Right renal cortex interstitium (tissue), 3 donors: Measurements from ENCODE around the gene PLCG2. TPM values are rescaled to one million over a fixed set of nuclear protein-coding genes. Genes with fewer than 3 reads are reported as not detected.
A peak's percentile ranks its signal among the peaks of the same experiment; 100 is the strongest.
"Not testable (repeated sequence)": the region's sequence is repeated elsewhere in the genome, so short reads cannot be mapped to it uniquely, and the experiment has no call there.

Experiments
- DNase-seq, 3 donors: peaks; one replicate each; pipeline ENCODE4 v3.0.0-alpha.2; 2013; ENCODE audit warnings: low read depth in 3 of 3, low spot score in 2 of 3
- polyA plus RNA-seq, 3 donors: library from polyadenylated mRNA; unstranded; fragments of 120-200 nt; gene quantifications; one replicate each; pipeline ENCODE4 v1.2.1, GENCODE V29; 2013; ENCODE audit not compliant: insufficient read length in 3 of 3

The PLCG2 gene
- polyA plus RNA-seq = 10 to 100 TPM; 37.6 to 50.2 (median 40.7) TPM

GRCh38 chr16:81778861-81779535, at the start of gene PLCG2:
Gene PLCG2 (plus strand): TSS chr16:81779291. CDS start chr16:81785990, 6,699 bp downstream.
- DNase-seq = no peak

GRCh38 chr16:81729451-81729850, 49.6 kb upstream of the PLCG2 start:
- DNase-seq = no peak

GRCh38 chr16:81730090-81731051, 48.7 kb upstream of the PLCG2 start:
- peak; percentile 56 to 76 (median 73) for DNase-seq

GRCh38 chr16:81731649-81732048, 47.4 kb upstream of the PLCG2 start:
- no peak for DNase-seq

- DNase-seq = no peak
Measured at GRCh38 chr16:81732699-81733098, 46.4 kb upstream of the PLCG2 start.

GRCh38 chr16:81733295-81733694, 45.8 kb upstream of the PLCG2 start:
- DNase-seq = no peak

- no peak for DNase-seq
Measured at GRCh38 chr16:81734632-81735434, 44.3 kb upstream of the PLCG2 start.

- peak; percentile 56 to 72 (median 72) for DNase-seq
Measured at GRCh38 chr16:81737885-81738536, 41.1 kb upstream of the PLCG2 start.

GRCh38 chr16:81738783-81739496, 40.2 kb upstream of the PLCG2 start:
- no peak for DNase-seq

- DNase-seq = no peak
Measured at GRCh38 chr16:81739503-81739902, 39.6 kb upstream of the PLCG2 start.

- DNase-seq = no peak
Measured at GRCh38 chr16:81740169-81740568, 38.9 kb upstream of the PLCG2 start.

- DNase-seq = not testable (repeated sequence)
Measured at GRCh38 chr16:81741430-81741770, 37.7 kb upstream of the PLCG2 start.

- DNase-seq = no peak
Measured at GRCh38 chr16:81744385-81744784, 34.7 kb upstream of the PLCG2 start.

GRCh38 chr16:81744911-81745310, 34.2 kb upstream of the PLCG2 start:
- DNase-seq = no peak

GRCh38 chr16:81745704-81746558, 33.2 kb upstream of the PLCG2 start:
- DNase-seq = peak in 2 of 3 donors; percentile 51 to 60

- DNase-seq = no peak
Measured at GRCh38 chr16:81746566-81746965, 32.5 kb upstream of the PLCG2 start.

- DNase-seq = no peak
Measured at GRCh38 chr16:81748476-81749198, 30.5 kb upstream of the PLCG2 start.

GRCh38 chr16:81752225-81752875, 26.7 kb upstream of the PLCG2 start:
- no peak for DNase-seq
